Activated naive CD4-positive, alpha-beta T cell treated with anti-CD3 and anti-CD28 coated beads, Interleukin-2, amount 50 U/mL, for 72 hours (primary cell): Measurements from ENCODE around the gene RSPH1. TPM values are rescaled to one million over a fixed set of nuclear protein-coding genes. Genes with fewer than 3 reads are reported as not detected.
"Not testable (repeated sequence)": the region's sequence is repeated elsewhere in the genome, so short reads cannot be mapped to it uniquely, and the experiment has no call there.

Experiments used
- ATAC-seq, 2 donors: fragments of 150-1000 bp; cut with Tn5 transposase; 2 replicates each; pipeline ENCODE4 v1.10.0; 2021; ENCODE audit warnings: mild to moderate bottlenecking in 2 of 2, moderate library complexity in 2 of 2
- DNase-seq, 2 donors: peaks; one replicate each; pipeline ENCODE4 v3.0.0; 2021 to 2022; ENCODE audit warnings: low spot score in 2 of 2
- H3K27ac Mint-ChIP-seq, 2 donors: one replicate each; pipeline ENCODE4 v1.8.0; 2022; ENCODE audit warnings: mild to moderate bottlenecking in 2 of 2, mixed read lengths in 2 of 2
- H3K36me3 Mint-ChIP-seq, 2 donors: one replicate each; pipeline ENCODE4 v1.8.0; 2022; ENCODE audit warnings: mixed read lengths in 2 of 2
- H3K9me3 Mint-ChIP-seq, 2 donors: one replicate each; pipeline ENCODE4 v1.8.0; 2022; ENCODE audit warnings: mixed read lengths in 2 of 2
- total RNA-seq, 2 donors: library from RNA; stranded (reverse); gene quantifications; one replicate each; pipeline ENCODE4 v1.2.3, GENCODE V29; 2022

The RSPH1 gene
- total RNA-seq, 2 donors from 2014 or later: 0.11 to 0.33 TPM

GRCh38 chr21:42481169-42481568 lies 14.9 kb downstream of the RSPH1 start:
- DNase-seq: no peak
- Mint-ChIP-seq H3K36me3 (no peaks in the 10 kb centered on the region), H3K27ac (no peak overlapping the region), H3K9me3 (no peaks in the 10 kb centered on the region)
- ATAC-seq: no peak

GRCh38 chr21:42480736-42481135 lies 15.3 kb downstream of the RSPH1 start:
- DNase-seq (no peak), ATAC-seq (no peak)
- Mint-ChIP-seq H3K9me3 (no peaks in the 10 kb centered on the region), H3K36me3 (no peaks in the 10 kb centered on the region), H3K27ac (no peak overlapping the region)

GRCh38 chr21:42479582-42479981 lies 16.4 kb downstream of the RSPH1 start:
- ATAC-seq (no peak), DNase-seq (no peak)
- Mint-ChIP-seq H3K9me3 (no peaks in the 10 kb centered on the region), H3K36me3 (no peaks in the 10 kb centered on the region), H3K27ac (no peak overlapping the region)

- Mint-ChIP-seq H3K36me3 (no peaks in the 10 kb centered on the region), H3K27ac (no peak overlapping the region), H3K9me3 (no peaks in the 10 kb centered on the region)
- DNase-seq (no peak), ATAC-seq (no peak)
These were observed 17.5 kb downstream of the RSPH1 start for GRCh38 chr21:42478504-42478903.

- DNase-seq (no peak), ATAC-seq (no peak)
- no peaks in the 10 kb centered on the region for H3K9me3 Mint-ChIP-seq
- H3K36me3 Mint-ChIP-seq: no peaks in the 10 kb centered on the region
- H3K27ac Mint-ChIP-seq: peak overlapping the region in 1 of 2 donors; percentile 65
These were observed 19.4 kb downstream of the RSPH1 start for GRCh38 chr21:42476388-42477331.

GRCh38 chr21:42475526-42476387 lies 20.3 kb downstream of the RSPH1 start:
- DNase-seq (no peak), ATAC-seq (no peak)
- Mint-ChIP-seq H3K9me3 (no peaks in the 10 kb centered on the region), H3K36me3 (no peaks in the 10 kb centered on the region), H3K27ac (no peak overlapping the region)

GRCh38 chr21:42475036-42475435 lies 21.0 kb downstream of the RSPH1 start:
- no peaks in the 10 kb centered on the region for H3K9me3 Mint-ChIP-seq
- no peak overlapping the region for H3K27ac Mint-ChIP-seq
- no peaks in the 10 kb centered on the region for H3K36me3 Mint-ChIP-seq
- ATAC-seq (no peak), DNase-seq (no peak)

- H3K36me3 Mint-ChIP-seq: no peaks in the 10 kb centered on the region
- no peak overlapping the region for H3K27ac Mint-ChIP-seq
- DNase-seq: no peak
- no peaks in the 10 kb centered on the region for H3K9me3 Mint-ChIP-seq
- ATAC-seq: no peak
These were observed 21.8 kb downstream of the RSPH1 start for GRCh38 chr21:42474043-42474831.

- no peak for ATAC-seq
- H3K9me3 Mint-ChIP-seq: no peaks in the 10 kb centered on the region
- DNase-seq: no peak
- H3K27ac Mint-ChIP-seq: no peak overlapping the region
- no peaks in the 10 kb centered on the region for H3K36me3 Mint-ChIP-seq
These were observed 22.5 kb downstream of the RSPH1 start for GRCh38 chr21:42473498-42474042.

- Mint-ChIP-seq H3K27ac (no peak overlapping the region), H3K9me3 (no peaks in the 10 kb centered on the region), H3K36me3 (no peaks in the 10 kb centered on the region)
- ATAC-seq: no peak
- no peak for DNase-seq
These were observed 23.5 kb downstream of the RSPH1 start for GRCh38 chr21:42472521-42472920.

- Mint-ChIP-seq H3K36me3 (no peaks in the 10 kb centered on the region), H3K9me3 (no peaks in the 10 kb centered on the region), H3K27ac (no peak overlapping the region)
- ATAC-seq (no peak), DNase-seq (no peak)
These were observed 24.2 kb downstream of the RSPH1 start for GRCh38 chr21:42471716-42472330.

GRCh38 chr21:42471206-42471605 lies 24.8 kb downstream of the RSPH1 start:
- ATAC-seq (no peak), DNase-seq (no peak)
- H3K36me3 Mint-ChIP-seq: no peaks in the 10 kb centered on the region
- H3K27ac Mint-ChIP-seq: no peak overlapping the region
- no peaks in the 10 kb centered on the region for H3K9me3 Mint-ChIP-seq

- not testable (repeated sequence) for H3K36me3 Mint-ChIP-seq, DNase-seq, H3K27ac Mint-ChIP-seq, ATAC-seq, H3K9me3 Mint-ChIP-seq
These were observed 26.3 kb downstream of the RSPH1 start for GRCh38 chr21:42469726-42470125.

GRCh38 chr21:42469272-42469671 lies 26.8 kb downstream of the RSPH1 start:
- peaks cover under 1% of the 10 kb centered on the region in 2 donors for H3K9me3 Mint-ChIP-seq
- peaks cover 0 to 2% of the 10 kb centered on the region in 2 donors for H3K36me3 Mint-ChIP-seq
- no peak overlapping the region for H3K27ac Mint-ChIP-seq
- DNase-seq (no peak), ATAC-seq (peak in 1 of 2 donors; percentile 58)

GRCh38 chr21:42468491-42469131 lies 27.4 kb downstream of the RSPH1 start:
- ATAC-seq: no peak
- peaks cover 7% of the 10 kb centered on the region in 2 donors for H3K9me3 Mint-ChIP-seq
- H3K27ac Mint-ChIP-seq: no peak overlapping the region
- H3K36me3 Mint-ChIP-seq: peaks cover 0 to 8% of the 10 kb centered on the region in 2 donors
- peak in 1 of 2 donors; percentile 33 for DNase-seq
